Kidney capillary endothelial cell (primary cell): ENCODE results near the gene VCAM1.
A peak's percentile ranks its signal among the peaks of the same experiment; 100 is the strongest.

ENCODE experiments used
- DNase-seq: peaks from one replicate; pipeline ENCODE4 v3.0.0-alpha.2; 2018; ENCODE audit warnings: low spot score

Gene VCAM1

GRCh38 chr1:100724281-100724680, 4.7 kb downstream of the VCAM1 start:
- no peak for DNase-seq

GRCh38 chr1:100730130-100730529, 10.6 kb downstream of the VCAM1 start:
- no peak for DNase-seq

- no peak for DNase-seq
Observed at GRCh38 chr1:100731309-100731708, 11.8 kb downstream of the VCAM1 start.

DNA sequence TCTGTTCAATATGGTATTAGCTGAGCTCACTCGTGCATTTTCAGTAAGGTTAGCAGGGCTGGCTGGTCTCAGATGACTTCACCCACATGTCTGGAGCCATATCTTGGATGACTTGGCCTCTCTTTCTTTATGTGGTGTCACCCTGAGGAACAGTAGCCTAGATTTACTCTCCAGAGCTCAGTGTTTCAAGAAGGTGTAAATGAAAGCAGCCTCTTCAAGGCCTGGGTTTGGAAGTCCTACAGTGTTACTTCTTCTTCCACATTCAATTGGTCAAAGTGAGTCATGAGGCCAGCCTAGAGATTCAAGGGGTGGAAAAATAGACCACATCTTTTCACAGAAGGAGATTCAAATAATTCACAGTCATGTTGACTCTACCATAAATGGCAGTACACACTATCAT, 12.2 kb downstream of the VCAM1 start:
- no peak for DNase-seq

GRCh38 chr1:100734676-100735075, 15.1 kb downstream of the VCAM1 start:
- DNase-seq, result peak; percentile 33

GRCh38 chr1:100735244-100735643, 15.7 kb downstream of the VCAM1 start:
- DNase-seq, result no peak

DNA sequence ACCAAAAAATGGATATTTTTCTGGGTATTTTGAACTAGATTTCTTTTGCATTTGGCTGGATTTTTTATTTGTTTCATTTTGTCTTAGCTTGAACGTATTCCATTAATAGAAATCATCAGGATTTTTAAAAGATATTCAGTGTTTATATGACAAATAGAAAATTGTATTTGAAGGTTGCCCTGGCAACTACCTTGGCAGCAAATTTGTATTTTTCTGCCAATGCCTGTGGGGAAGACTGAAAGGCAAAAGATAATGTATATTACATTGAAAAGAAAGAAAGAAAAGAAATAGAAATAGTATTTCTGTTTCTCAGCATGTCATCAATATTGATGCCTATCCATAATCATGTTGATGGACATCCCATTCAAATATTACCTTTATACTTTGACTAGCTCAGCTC, 16.8 kb downstream of the VCAM1 start:
- DNase-seq, result no peak

- DNase-seq, result no peak
Observed at GRCh38 chr1:100736746-100737145, 17.2 kb downstream of the VCAM1 start.

GRCh38 chr1:100746542-100746932, 27.0 kb downstream of the VCAM1 start:
- DNase-seq, result no peak

- no peak for DNase-seq
Observed at GRCh38 chr1:100747771-100748170, 28.2 kb downstream of the VCAM1 start.

DNA sequence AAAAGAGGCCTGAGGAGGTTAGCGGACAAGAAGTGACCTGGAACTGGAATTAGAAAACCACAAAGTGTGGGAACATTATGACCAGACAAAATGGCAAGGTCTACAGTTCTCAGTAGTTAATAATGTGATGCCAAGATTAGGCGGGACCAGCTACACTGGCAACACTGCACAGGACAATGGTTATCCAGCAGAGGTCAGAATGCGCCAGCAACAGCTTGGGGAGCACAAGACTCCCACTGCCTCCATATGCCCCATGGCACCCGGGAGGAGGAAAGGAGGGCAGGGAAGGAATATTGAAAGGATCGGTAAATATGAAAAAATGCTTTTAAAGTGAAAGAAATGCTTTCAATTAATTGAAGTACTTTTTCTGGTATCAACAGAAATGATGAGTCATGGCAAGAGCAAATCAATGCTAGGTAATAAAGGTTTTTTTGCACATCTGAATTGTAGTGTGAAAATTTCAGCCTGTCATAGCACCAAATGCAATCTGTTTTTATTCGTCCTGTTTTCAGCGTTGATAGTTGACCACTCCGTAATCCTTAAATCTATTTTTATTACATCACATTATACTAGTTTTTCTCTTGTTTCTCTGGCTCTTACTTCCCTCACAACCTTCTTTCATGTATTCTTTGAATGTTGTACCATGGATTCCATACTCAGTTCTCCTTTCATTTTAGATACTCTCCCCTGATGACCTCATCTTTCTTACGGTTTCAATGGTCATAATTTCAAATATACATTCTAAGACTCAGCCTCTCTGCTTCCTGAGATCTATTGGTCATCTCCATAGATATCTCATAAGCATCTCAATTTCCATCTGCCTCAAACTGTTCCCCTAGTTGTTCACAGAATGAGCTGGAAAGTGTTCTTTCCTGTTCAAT, 30.7 kb downstream of the VCAM1 start:
- no peak for DNase-seq

DNA sequence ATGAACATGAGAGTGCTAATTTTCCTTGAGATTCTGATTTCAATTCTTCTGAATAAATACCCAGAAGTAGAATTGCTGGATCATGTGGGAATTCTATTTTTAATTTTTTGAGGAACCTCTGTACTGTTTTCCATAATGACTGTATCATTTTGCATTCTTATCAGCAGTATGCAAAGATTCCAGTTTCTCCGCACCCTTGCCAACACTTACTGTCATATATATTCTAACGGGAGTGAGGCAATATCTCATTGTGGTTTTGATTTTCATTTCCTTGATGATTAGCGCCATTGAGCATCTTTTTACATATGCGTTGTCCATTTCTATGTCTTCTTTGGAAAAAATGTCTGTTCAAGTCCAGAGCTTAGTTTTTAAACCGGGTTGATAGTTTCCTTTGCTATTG, 33.2 kb downstream of the VCAM1 start:
- DNase-seq, result no peak

GRCh38 chr1:100757946-100758345, 38.4 kb downstream of the VCAM1 start:
- DNase-seq, result no peak

DNA sequence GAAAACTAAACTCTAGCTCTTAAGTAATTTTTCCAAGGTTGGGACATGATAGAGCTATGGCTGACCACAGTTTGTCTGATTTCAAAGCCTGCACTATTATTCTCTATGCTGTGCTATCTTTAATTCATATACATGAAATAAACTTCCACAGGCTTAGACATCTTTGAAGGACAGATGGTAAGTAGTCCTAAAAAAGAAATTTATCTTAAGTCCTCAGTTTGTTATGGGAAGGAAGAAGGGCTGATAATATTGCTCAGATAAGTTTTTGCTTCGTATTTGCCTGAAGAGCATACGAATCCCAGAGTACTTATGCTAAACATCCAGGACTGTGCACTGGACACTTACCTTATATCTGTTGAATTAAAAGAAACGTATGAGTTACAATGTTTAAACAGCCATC, 39.6 kb downstream of the VCAM1 start:
- DNase-seq, result no peak

GRCh38 chr1:100760511-100760910, 41.0 kb downstream of the VCAM1 start:
- no peak for DNase-seq

GRCh38 chr1:100762461-100762860, 42.9 kb downstream of the VCAM1 start:
- no peak for DNase-seq

DNA sequence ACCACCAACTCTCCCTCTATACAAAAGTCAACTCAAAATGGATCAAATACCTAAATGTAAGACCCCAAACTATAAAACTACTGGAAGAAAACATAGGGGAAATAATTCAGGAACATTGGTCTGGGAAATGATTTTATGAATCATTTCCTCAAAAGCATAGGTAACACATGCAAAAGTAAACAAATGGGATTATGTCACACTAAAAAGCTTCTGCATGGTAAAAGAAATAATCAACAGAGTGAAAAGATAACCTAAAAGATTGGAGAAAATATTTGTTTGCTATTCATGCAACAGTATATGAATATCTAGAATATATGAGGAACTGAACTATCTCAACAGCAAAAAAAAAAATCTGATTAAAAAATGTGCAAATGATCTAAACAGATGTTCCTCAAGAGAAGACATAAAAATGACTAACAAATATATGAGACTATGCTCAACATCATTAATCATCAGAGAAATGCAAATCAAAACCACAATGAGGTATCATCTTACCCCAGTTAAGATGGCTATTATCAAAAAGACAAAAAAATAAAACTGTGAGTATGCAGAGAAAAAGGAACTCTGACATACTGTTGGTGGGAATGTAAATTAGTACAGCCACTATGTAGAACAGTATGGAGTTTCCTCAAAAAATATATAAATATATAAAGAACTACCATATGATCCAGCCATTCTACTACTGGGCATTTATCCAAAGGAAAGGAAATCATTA, 47.8 kb downstream of the VCAM1 start:
- peak; percentile 22 for DNase-seq

GRCh38 chr1:100769323-100769722, 49.8 kb downstream of the VCAM1 start:
- no peak for DNase-seq

- no peak for DNase-seq
Observed at GRCh38 chr1:100769906-100770646, 50.5 kb downstream of the VCAM1 start.

DNA sequence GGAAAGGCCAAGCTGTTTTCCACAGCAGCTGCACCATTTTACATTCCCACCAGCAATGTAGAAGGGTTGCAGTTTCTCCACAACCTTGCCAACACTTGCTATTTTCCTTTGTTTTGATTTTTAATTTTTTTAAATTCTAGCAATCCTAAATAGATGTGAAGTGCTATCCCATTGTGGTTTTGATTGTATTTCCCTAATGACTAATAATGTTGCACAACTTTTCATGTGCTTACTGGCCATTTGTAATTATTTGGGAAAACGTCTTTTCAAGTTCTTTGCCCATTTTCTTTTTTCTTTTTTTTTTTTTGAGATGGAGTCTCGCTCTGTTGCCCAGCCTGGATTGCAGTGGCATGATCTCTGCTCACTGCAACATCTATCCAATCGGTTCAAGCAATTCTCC, 53.9 kb downstream of the VCAM1 start:
- no peak for DNase-seq

GRCh38 chr1:100774370-100774769, 54.8 kb downstream of the VCAM1 start:
- no peak for DNase-seq

DNA sequence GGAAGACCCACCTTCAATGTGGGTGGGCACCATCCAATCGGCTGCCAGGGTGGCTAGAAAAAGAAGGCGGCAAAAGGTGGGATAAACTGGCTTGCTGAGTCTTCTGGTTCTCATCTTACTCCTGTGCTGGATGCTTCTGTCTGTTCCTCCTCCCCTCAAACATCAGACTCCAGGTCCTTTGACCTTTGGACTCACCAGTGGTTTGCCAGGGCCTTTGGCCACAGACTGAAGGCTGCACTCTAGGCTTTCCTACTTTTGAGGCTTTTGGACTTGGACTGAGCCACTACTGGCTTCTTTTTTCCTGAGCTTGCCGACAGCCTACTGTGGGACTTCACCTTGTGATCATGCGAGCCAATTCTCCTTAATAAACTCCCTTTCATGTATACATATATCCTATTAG, 55.9 kb downstream of the VCAM1 start:
- DNase-seq, result no peak

- DNase-seq, result no peak
Observed at GRCh38 chr1:100778748-100779147, 59.2 kb downstream of the VCAM1 start.
